ENCODE measurements around the gene TEAD4.

GRCh38 chr12:2933586-2933985 lies 25.6 kb upstream of the TEAD4 start:
- no peak for TF ChIP-seq ZNF384 (IDR thresholded peaks at IDR 0.05)
- TF ChIP-seq TARDBP (IDR thresholded peaks at IDR 0.05) = no peak
- no peak for TF ChIP-seq SUZ12 (IDR thresholded peaks at IDR 0.05)
- TF ChIP-seq BHLHE40 (IDR thresholded peaks at IDR 0.05; ENCODE audit: borderline replicate concordance) = no peak
- no peak for TF ChIP-seq LEF1 (IDR thresholded peaks at IDR 0.05; ENCODE audit: borderline replicate concordance)
- TF ChIP-seq SP1 (IDR thresholded peaks at IDR 0.05) = no peak
